Osteoblast (primary cell): ENCODE measurements around the gene MAP3K21. TPM values are rescaled to one million over a fixed set of nuclear protein-coding genes. Genes with fewer than 3 reads are reported as not detected.

Source experiments
- DNase-seq: peaks from one replicate; pipeline ENCODE4 v3.0.0; 2011; ENCODE audit warnings: low spot score, mixed read lengths; ENCODE audit not compliant: insufficient read length; ENCODE audit errors: missing footprints
- H2AFZ ChIP-seq: 2 replicates; pipeline ENCODE4 v1.6.0; 2011; ENCODE audit warnings: mild to moderate bottlenecking, low read length
- H3K27ac ChIP-seq: 2 replicates; pipeline ENCODE4 v1.5.1; 2011; ENCODE audit warnings: mild to moderate bottlenecking, low read depth, low read length, moderate library complexity
- H3K27me3 ChIP-seq: 2 replicates; pipeline ENCODE4 v1.6.0; 2012; ENCODE audit warnings: mild to moderate bottlenecking, control low read depth, inconsistent platforms, low read length, moderate library complexity; ENCODE audit not compliant: insufficient read depth
- H3K36me3 ChIP-seq: 2 replicates; pipeline ENCODE4 v1.5.1; 2011; ENCODE audit warnings: mild to moderate bottlenecking, low read length, control low read depth, moderate library complexity; ENCODE audit not compliant: insufficient read depth
- H3K4me1 ChIP-seq: 2 replicates; pipeline ENCODE4 v1.5.1; 2011; ENCODE audit warnings: mild to moderate bottlenecking, low read length, control low read depth, moderate library complexity; ENCODE audit not compliant: insufficient read depth
- H3K4me2 ChIP-seq: 2 replicates; pipeline ENCODE4 v1.6.0; 2011; ENCODE audit warnings: mild to moderate bottlenecking, low read length; ENCODE audit not compliant: insufficient read depth
- H3K4me3 ChIP-seq: fragments of 200-600 bp; sonication (generic); 3 replicates; pipeline ENCODE4 v1.5.1; 2012; ENCODE audit warnings: mild to moderate bottlenecking, low read length, inconsistent platforms; ENCODE audit not compliant: insufficient read depth
- H3K79me2 ChIP-seq: 2 replicates; pipeline ENCODE4 v1.6.0; 2012; ENCODE audit warnings: mild to moderate bottlenecking, low read length, control low read depth, inconsistent platforms; ENCODE audit not compliant: insufficient read depth
- H3K9me3 ChIP-seq: 2 replicates; pipeline ENCODE4 v1.5.1; 2011; ENCODE audit warnings: low read depth, low read length, control low read depth
- H4K20me1 ChIP-seq: 2 replicates; pipeline ENCODE4 v1.6.0; 2012; ENCODE audit warnings: mild to moderate bottlenecking, low read length, control low read depth; ENCODE audit not compliant: insufficient read depth
- CTCF ChIP-seq: IDR thresholded peaks from 2 replicates; pipeline ENCODE4 v1.5.1; 2011; ENCODE audit warnings: mild to moderate bottlenecking, low read depth, low read length, moderate library complexity; ENCODE audit errors: extremely low read depth
- total RNA-seq: library from RNA; depleted of rRNA; stranded (reverse); fragments of >200 nt; gene quantifications from 2 replicates; pipeline ENCODE4 v1.2.3, GENCODE V29; 2012

The MAP3K21 gene
- total RNA-seq, 1 donor = under 0.01 TPM

GRCh38 chr1:233331676-233332519 is 4.4 kb downstream of the MAP3K21 start:
- no peaks in the 10 kb centered on the region for H3K9me3 ChIP-seq
- no peak for DNase-seq
- H3K27me3 ChIP-seq = peaks cover 11% of the 10 kb centered on the region
- H2AFZ ChIP-seq = no peak overlapping the region
- H4K20me1 ChIP-seq = no peaks in the 10 kb centered on the region
- H3K4me2 ChIP-seq = no peak overlapping the region
- TF ChIP-seq CTCF = no peak
- H3K36me3 ChIP-seq = no peaks in the 10 kb centered on the region
- H3K27ac ChIP-seq = no peak overlapping the region
- H3K79me2 ChIP-seq = no peaks in the 10 kb centered on the region
- H3K4me3 ChIP-seq = no peak overlapping the region
- H3K4me1 ChIP-seq = no peaks in the 10 kb centered on the region

DNA sequence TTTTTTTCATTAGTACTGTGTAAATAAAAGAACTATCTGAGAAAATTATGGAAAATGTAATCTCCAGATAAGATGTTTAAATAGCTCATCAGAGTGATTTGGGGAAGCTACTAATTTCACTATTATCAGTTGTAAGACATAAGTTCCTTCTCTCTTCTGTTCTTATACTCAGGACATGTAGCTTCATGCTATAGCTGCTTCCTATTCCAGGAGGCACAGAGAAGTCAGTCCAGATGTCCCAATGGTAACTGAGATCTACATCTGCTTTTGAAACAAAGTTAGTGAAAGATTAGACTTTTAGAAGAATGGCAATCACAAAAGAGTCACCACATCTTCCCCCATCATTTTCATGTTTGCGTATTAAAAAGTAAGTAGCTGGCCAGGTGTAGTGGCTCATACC is 5.6 kb downstream of the MAP3K21 start:
- no peak for DNase-seq
- no peaks in the 10 kb centered on the region for H3K36me3 ChIP-seq
- no peak overlapping the region for H2AFZ ChIP-seq
- no peak overlapping the region for H3K4me2 ChIP-seq
- H3K27me3 ChIP-seq = peaks cover 10% of the 10 kb centered on the region
- no peaks in the 10 kb centered on the region for H3K4me1 ChIP-seq
- no peak overlapping the region for H3K4me3 ChIP-seq
- TF ChIP-seq CTCF = no peak
- no peaks in the 10 kb centered on the region for H3K9me3 ChIP-seq
- no peaks in the 10 kb centered on the region for H3K79me2 ChIP-seq
- no peaks in the 10 kb centered on the region for H4K20me1 ChIP-seq
- H3K27ac ChIP-seq = no peak overlapping the region

- no peak overlapping the region for H3K4me3 ChIP-seq
- H3K27ac ChIP-seq = no peak overlapping the region
- no peak for TF ChIP-seq CTCF
- no peak overlapping the region for H3K4me2 ChIP-seq
- H3K79me2 ChIP-seq = no peaks in the 10 kb centered on the region
- H3K9me3 ChIP-seq = no peaks in the 10 kb centered on the region
- no peaks in the 10 kb centered on the region for H3K4me1 ChIP-seq
- no peaks in the 10 kb centered on the region for H4K20me1 ChIP-seq
- no peaks in the 10 kb centered on the region for H3K36me3 ChIP-seq
- H3K27me3 ChIP-seq = peaks cover 4% of the 10 kb centered on the region
- no peak overlapping the region for H2AFZ ChIP-seq
- no peak for DNase-seq
Measured at GRCh38 chr1:233334092-233334491, 6.6 kb downstream of the MAP3K21 start.

DNA sequence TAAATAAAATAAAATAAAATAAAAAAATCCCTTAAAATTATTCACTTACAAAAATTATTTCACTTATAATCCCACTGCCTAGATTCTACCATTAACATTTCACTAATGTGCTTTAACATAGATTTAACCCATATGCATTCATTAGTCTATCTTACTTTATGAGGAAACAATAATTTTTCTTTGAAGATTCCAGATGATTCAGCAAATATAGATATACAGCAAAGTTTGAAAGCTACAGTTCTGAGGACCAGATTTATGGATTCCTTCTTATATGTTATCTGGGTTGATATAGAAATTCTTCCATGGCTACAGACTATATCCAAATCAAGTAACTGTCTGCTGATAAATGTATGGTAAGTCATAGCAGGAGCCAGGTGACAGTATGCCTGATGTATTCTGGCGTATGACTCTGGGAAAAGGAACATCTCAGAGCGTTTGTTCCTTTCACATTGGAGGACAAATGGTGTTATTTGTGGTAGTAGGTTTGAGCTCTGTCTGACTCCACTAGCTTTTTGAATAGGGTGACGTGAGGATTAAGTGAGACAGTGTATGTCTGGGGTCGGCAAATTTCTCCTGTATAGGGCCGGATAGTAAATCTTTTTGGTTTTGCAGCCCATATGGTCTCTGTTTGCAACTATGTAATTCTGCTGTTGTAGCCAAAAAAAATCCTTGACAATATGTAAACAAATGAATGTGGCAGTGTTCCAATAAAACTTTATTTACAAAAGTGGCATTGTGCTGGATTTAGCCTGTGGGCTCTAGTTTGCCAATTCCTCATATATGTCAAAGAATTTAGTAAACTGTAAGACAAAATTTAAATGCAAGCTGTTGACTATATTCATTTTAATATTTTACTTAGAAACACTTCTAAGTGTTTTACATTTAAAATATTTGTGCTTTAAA is 9.3 kb downstream of the MAP3K21 start:
- Histone ChIP-seq H3K36me3 (no peaks in the 10 kb centered on the region), H3K27me3 (no peaks in the 10 kb centered on the region), H3K4me1 (no peaks in the 10 kb centered on the region), H2AFZ (no peak overlapping the region), H3K79me2 (no peaks in the 10 kb centered on the region), H3K4me3 (no peak overlapping the region), H3K4me2 (no peak overlapping the region), H3K27ac (no peak overlapping the region), H4K20me1 (no peaks in the 10 kb centered on the region), H3K9me3 (no peaks in the 10 kb centered on the region)
- TF ChIP-seq CTCF = no peak
- DNase-seq = no peak
